SKM-1 treated with dmso at 0.1 percent for 144 hours (cell line): ENCODE measurements around the gene COL7A1.

Experiments
- DNase-seq: peaks from one replicate; lab custom pipeline; 2025; ENCODE audit not compliant: unreplicated experiment; lab: John Stamatoyannopoulos, UW

The COL7A1 gene

DNA sequence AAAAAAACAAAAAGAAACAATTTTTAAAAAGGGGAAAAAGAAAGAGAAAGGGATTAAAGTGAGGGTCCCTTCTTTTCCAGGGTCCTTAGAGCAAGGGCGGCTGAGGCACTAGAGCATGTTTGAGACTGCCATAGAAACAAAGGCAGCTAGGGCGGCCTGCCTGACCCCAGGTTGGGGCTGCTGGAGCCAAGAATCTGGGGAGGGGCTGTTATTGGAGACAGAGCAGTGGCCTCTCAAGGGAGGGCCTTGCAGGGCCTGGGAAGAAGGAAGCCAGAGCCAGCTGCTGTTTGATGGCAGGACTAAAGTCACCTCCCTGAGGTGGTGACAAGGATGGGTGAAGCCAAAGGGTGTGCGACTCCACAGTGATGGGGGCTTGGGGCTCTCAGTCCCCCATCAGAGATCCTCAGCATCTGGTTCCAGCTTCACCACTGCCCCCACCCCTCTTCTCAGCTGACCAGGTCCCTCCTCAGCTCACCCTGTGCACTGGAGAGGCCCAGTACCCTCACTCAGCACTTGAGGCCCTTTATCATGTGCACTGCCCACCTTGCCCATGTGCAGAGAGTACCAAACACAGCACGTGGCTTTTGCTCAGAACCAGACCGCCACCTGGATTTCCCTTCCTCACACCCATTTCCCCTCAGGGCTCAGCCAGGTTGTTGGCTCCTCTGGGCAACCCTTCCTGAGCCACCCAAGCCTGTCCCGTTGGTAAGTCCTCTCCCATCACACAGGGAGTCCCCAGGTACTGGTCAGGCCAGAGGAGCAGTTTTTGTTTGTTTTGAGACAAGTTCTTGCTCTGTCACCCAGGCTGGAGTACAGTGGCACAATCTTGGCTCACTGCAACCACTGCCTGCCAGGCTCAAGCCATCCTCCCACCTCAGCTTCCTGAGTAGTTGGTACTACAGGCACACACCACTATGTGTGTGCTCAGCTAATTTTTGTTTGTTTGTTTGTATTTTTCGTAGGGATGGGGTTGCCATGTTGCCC is 24.7 kb upstream of the COL7A1 start:
- DNase-seq, result no peak

DNA sequence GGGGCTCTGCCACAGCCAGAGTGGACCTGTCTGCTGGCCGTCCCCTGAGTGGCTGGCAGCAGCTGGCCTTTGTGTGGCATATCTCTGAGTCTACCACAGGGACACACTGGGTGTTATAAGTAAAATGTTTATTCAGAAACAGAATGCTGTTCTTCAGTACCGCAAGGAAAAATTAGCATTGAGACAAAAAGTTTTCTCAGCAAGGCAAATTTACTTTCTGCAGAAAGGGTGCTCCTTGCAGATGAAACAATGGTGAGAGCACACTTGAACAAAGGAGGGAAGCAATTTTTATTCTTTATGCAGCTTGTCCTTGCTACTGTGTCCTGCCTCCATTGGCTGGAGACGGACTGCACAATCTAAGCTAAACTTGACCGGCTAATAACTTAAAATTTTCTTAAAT is 22.4 kb upstream of the COL7A1 start:
- no peak for DNase-seq

DNA sequence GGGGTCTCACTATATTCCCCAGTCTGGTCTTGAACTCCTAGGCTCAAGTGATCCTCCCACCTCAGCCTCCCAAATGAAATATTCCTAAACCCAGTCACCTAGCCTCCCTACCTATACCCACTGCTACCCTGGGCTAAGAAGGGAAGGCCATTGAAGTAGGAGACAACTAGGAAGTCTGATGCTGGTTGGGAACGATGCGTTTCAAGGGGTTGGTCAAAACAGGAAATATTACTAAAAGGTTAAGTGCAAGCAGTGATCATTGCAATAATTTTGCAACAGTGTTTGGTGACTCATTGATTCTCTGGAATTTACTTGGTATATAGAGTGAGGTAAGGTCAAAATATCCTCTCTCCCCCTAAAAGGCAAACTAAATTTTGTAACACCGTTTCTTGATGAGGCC is 18.9 kb upstream of the COL7A1 start:
- peak; percentile 81 for DNase-seq

DNA sequence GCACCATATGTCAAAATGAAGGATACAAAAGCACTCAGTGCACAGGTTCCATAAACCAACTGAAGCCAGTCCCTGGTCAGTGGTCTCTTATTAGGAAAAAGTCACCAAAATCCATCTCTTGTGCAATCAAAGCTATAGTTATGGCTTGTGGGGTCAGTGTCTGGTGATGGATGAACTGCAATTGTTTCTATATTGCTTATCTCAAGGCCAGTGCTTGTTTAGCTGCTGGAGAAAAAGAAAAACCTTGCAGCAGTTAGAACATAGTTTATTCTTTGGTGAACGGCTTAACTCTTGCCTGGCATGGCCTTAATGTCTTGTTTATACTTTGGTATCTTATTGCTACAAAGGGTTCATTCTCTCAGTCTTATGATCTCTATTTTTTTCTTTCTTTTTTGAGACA is 17.2 kb upstream of the COL7A1 start:
- no peak for DNase-seq

DNA sequence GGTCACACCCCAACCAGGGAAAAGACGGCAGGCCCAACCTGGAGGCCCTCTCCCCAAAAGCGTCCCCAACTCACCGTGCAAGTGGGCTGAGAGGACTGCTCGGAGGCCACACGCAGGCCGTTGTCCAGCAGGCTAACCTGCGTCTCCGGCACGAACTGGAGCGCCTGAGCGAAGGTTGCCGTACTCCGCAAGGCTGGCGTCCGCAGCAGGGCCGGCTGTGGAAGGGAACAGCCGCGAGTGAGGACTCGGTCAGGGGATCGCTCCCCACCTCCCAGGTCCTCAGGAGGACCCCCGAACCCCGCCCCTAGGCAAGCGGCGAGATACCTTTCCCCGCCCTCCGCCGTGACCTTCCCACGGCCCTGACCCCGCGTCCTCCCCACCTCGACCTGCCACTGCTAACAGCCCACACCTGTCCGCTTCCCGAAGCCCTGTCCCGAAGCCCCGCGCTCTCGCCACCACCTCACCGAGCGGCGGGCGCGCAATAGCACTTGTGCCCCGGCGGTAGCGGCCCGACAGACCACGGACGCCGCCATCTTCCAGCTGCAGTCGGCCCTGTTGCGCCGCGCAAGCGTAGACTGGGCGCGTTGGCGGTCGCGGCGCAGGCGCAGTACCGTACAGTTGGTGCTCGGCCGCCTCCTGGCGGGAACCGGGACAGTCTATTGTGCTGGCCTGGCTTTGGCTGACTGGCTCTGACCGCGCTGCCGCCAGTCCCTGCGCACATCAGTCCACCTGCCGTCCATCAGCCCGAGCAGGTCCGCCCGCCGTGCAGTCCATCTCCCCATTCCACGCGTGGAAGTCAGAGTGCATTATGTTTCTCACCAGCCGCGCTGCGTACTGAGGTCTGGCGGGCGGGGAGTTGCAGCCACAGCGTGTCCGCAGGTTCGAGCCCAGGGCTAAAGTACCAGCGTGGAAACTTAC is 14.2 kb upstream of the COL7A1 start, which contains the start of gene UQCRC1:
UQCRC1 (minus strand) TSS at position 559 of the 918 bp plus-strand sequence; CDS start at position 533, 26 bp downstream.
- DNase-seq, result peak; percentile 95

DNA sequence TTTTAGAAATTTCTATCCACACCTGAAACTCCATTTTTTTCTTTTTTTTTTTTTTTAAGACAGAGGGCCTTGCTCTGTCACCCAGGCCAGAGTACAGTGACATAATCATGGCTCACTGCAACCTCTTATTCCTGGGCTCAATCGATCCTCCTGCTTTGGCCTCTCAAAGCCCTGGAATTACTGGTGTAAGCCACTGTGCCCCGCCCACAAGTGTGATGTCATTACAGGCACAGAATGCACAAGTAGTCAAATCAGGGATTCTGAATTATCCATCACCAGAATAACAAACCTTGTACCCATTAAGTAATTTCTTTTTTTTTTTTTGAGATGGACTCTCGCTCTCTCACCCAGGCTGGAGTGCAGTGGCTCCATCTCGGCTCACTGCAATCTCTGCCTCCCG is 12.4 kb upstream of the COL7A1 start:
- DNase-seq, result no peak

DNA sequence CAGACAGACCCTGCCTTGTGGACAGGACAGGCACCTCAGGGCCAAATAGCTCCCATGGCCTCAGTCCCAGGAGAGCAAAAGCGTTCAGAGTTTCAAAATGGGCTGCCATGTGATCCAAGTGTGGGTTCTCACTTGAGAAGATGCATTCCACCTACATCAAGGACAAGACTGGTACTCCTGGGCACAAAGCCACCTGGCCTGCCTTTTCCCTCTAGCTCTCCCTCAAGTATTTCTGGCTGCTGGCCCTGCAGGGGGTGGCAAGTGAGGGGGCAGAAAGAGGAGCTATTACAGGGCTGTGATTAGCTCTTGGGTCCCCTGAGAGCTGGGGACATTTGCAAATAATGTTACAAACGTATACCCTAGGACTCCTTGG is 6.5 kb upstream of the COL7A1 start:
- DNase-seq, result no peak

DNA sequence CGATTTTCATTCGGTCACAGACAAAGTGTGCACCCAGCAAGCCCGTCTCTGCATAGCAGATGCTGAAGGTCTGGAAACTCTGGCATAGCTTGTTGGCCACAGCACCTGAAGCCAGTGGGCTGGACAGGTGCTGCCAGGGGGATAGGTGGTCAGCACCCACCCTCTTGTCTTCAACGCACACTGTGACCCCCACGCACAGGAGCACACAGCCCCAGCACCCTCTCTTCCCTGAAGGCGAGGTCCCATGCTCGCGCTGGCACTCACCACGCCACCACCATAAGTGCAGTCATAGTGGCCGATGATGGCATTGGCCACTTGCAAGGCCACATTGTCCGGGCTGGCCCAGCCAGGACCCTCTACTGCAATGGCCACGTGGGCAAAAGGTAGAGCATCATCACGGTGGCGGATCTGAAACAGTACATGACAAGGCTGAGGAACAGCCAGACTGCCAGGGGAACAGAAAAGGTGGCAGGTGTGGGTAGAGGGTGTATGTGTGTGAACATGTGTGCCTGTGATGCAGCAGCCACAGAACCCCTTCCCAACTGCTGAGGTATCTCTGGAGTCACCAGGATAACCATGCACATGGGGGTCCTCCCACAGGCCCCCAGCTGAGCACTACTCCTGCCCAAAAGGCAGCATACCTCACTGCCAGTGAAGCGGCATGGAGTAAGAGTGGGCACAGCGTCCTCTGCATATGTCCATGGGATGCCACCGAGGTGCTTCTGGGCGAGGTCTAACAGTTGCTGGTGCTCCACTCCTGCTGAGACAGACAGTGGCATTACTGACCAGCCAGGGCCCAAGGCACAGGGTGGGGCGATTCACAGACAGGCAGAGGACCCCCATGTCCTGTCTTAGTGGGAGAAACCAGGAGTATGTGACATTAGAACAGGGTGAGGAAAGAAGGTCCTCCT is 5.8 kb upstream of the COL7A1 start:
- DNase-seq, result no peak

DNA sequence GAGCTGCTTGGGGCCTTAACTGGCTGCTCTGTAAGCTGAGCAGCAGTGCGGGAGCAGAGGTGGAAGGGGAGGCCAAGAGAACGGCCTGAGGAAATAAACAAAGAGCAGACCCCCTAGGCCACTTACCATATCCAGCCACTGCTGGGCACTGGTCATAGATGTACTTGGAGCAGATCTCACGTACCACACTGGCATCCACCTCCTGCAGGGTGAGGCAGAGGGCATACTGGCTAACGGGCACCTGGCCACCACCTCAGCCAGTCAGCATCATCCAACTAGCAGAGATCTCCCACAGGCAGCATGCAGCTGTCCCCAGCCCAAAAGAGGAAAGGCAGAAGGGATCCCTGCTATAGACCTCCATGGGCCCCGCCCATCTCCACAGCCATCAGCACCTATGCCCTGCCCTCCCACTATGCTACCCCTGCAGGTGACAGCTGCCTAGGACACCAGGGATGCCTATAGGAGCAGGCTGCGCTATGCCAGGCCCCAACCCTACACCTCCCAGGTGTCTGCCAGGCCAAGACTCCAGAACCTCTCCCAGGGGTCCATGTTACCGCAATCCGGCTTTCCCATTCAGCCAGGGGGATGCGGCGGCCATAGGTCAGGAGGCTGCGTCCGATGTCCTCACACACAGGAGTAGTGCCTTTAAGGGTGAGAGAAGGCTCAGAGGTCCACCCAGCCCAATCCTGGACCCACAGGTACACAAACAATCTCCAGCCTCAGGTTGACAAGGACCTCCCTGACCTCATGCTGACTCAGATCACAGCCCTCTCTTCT is 4.6 kb upstream of the COL7A1 start:
- no peak for DNase-seq

DNA sequence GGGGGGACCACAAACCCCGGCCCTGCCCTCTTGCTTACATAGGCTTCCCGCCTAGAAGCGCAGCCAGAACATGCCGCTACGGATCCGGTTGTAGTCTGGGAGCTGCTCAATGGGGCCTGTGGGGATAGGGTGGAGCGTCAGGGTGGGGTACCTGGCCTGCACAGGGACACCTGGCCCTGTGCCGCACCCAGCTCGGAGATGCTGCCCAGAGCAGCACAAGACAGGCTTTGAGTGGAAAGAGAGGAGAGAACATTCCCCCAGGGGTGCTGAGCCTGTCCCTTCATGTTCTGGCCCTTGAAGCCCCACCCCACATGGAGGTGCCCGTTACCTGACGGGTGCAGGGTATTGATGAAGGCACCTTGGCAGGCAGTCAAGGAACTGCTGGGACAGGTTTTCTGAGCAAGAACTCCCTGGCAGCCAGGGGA is 4.0 kb upstream of the COL7A1 start:
- DNase-seq, result no peak

DNA sequence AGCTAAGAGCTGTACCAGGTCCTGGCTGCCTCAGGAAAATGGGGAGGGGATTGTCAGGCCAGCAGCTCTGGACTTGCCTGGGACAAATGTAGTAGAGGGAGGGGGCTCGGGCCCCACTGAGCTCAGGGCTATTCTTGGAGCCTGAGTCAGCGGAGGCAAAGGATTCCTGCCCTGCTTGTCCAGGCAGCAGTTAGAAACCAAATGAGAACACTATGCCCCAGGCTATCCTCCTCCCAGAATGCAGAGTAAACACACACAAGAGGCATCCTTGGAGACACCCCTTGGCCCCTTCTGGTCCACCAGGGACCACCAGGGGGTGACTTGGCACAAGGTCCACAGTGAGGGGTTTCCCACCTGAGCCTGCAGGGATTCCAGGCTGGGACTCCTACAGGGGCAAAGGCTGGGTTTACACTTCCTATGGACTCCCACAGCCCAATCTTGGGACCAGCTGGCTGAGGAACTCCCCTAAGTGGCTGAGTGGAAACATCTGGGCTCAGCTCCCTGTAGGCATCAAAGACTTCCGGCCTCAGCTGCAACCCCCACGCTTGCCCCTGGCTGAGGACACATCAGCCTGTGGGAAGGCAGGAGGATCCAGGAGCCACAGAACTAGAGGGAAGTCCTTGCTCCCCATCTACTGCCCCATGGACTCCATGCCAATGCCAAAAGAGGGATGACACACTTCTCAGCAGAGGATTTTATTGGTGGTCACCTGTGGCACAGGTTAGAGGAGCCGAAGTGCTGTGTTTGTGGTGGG is 3.4 kb upstream of the COL7A1 start:
- DNase-seq, result no peak

DNA sequence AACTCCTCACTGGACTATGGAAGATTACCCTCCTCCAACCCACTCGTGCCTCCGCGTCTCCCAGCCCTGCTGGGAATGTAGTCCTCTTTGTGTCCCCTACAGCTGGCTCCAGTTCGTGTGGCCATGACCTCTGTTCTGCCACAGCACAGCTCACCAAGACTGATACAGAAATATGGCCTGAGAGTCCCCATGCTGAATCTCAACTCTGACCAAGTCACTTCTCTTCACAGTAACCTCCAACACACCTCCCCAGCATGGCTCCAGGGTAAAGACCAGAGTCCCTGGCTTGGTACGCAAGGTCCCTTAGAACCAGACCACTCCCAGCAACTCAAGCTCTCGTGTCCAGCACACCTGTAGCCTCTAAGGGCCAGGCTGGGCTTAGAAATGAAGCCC is 2.3 kb upstream of the COL7A1 start:
- no peak for DNase-seq

DNA sequence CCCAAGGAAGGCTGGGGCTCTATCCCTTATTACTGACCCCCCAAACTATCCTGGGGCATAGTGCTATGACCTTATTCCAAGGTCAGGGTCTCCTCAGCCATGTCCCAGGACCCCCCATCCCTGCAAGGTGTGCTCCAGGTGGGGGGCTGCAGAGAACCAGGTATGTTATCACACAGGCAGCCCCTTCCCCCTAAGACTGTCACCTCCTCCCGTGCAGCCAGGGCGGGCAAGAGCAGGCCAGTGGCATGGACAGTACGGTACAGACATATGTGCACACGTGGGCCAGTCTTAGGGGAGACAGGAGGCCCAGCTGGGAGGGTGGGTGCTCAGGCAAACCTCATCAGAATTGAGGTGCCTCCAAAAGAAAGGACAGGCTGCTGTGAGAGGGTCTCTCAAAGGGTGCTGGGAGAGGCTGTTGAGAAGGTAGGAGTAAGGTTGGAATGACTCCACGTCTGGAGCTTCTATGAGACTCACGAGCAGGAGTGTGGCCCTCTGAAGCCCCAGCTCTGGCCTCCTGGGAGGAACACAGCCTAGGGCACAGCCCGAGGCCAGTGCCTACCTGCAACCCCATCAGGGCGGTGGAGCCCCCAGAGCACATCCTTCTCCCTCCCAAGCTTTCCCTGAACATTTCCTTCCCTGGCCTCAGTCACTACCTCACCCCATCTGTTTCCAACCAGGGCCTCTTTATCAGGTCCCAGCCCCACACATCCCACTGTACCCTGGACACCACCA is 1.7 kb upstream of the COL7A1 start:
- DNase-seq, result no peak

DNA sequence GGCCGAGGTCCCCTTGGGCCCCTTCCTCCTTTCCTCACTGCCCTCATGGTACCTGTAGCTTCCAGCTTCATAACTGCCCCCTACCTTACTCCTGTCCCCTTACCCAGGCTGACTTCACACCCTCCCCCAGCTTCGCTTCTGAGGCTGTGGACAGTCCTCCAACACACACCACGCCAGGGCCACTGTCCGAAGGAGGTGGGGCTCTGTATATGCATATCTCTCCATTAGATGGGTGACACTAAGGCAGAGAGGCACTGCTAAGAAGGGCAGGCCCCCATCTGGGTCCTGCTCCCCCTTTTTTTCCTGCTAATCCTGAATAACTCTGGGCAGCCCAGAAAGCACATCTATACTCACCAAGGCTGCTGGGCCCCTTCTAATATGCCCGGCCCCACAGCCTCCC is 1.0 kb upstream of the COL7A1 start:
- no peak for DNase-seq

DNA sequence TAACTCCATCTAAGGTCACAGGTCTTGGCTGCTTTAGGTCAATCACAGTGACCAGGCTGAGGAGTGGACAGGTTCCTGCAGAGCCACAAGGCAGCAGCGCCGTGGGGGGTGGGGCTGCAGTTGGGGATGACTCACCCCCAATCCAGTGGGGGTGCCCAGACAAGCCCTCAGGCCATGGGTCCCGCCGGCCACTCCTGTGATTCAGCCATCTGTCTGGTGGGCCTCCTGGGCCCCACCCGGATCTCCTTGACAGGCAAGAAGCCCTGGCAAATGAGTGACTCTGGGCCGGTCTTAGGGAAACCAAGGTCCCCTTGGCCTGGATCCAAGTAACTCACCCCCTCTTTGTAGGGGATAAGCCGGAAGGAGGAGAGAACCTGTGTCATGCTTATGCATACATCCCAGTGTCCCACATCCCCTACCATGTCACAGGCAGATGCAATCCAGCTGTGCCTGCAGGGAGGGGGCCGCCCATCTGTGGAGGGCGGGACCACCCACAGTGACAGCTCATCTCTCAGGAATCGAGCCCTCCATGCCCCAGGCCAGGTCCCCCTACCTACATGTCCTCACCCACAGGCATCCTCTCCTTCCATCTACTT is 495 bp upstream of the COL7A1 start:
- DNase-seq, result no peak

DNA sequence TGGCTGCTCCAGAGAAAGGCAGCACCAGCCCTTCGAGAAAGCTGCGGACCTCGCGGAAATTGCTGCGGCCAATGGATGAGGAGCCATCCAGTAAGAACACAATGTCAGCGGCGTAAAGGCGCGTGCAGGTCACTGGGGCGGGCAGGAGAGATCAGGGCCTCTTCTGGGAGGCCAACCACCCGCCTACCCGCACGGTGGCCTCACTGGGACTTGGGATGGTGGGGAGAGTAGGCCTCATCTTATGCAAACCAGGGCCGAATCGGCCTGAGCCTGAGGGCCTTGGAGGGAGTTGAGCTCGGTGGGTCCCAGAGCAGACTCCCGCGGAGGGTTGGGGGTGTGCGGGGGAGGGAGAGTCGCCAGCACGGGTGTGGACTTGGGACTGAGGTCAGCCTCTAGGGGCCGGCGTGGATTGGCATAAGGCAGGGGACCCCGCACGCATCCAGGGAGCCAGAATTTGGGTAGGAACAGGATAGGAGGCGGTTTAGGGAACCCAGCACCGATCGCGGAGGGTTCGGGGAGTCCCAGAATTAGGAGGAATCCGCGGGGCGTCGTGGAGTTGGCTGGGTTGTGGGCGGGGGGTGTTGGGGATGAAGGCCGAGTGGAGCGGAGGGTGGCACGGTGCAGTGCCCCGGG is 596 bp downstream of the COL7A1 start:
- no peak for DNase-seq

DNA sequence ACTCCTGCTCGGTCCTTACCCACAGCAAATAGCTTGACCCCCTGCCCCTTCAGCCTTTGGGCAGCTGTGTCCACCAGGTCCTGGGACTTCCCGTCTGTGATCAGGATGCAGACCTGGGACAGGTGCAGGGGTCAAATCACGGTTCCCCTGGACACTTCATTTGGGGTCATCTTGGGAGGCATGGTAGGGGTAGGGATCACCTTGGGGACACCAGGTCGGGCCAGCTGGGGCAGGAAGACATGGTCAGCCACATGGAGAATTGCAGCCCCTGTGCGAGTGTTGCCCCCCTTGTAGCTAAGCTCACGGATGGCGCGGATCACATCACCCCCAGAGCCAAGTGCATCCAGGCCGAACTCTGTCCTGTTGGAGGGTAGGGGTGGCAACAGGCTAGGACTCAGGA is 1.8 kb downstream of the COL7A1 start:
- no peak for DNase-seq
